GM23248 (cell line): ENCODE data around the gene ATG7. TPM values are rescaled to one million over a fixed set of nuclear protein-coding genes. Genes with fewer than 3 reads are reported as not detected.

Experiments used
- DNase-seq: peaks from one replicate; pipeline ENCODE4 v3.0.0-alpha.2; 2015
- H2AFZ ChIP-seq: fragments of 200-600 bp; sonication (generic); 2 replicates; pipeline ENCODE4 v1.6.1; 2016; ENCODE audit warnings: antibody characterized with exemption
- H3F3A ChIP-seq: fragments of 200-600 bp; sonication (generic); 2 replicates; pipeline ENCODE4 v1.6.1; 2016; ENCODE audit warnings: mild to moderate bottlenecking, antibody characterized with exemption, mixed run types; ENCODE audit not compliant: insufficient read depth
- H3K27ac ChIP-seq: fragments of 200-600 bp; sonication (generic); 2 replicates; pipeline ENCODE4 v1.5.1; 2016; ENCODE audit warnings: mild to moderate bottlenecking
- H3K27me3 ChIP-seq: fragments of 200-600 bp; sonication (generic); replicated peaks from 2 replicates; pipeline ENCODE4 v1.6.1; 2016; ENCODE audit warnings: mild to moderate bottlenecking; ENCODE audit not compliant: insufficient read depth
- H3K36me3 ChIP-seq: fragments of 200-600 bp; sonication (generic); 2 replicates; pipeline ENCODE4 v1.6.1; 2016; ENCODE audit warnings: low read depth, mild to moderate bottlenecking
- H3K4me1 ChIP-seq: fragments of 200-600 bp; sonication (generic); 2 replicates; pipeline ENCODE4 v1.6.1; 2016; ENCODE audit warnings: mild to moderate bottlenecking; ENCODE audit not compliant: insufficient read depth
- H3K4me2 ChIP-seq: fragments of 200-600 bp; sonication (generic); one replicate; pipeline ENCODE4 v1.6.1; 2016; ENCODE audit warnings: mild to moderate bottlenecking; ENCODE audit not compliant: unreplicated experiment
- H3K4me3 ChIP-seq: fragments of 200-600 bp; sonication (generic); 2 replicates; pipeline ENCODE4 v1.5.1; 2016; ENCODE audit warnings: mild to moderate bottlenecking
- H3K79me2 ChIP-seq: fragments of 200-600 bp; sonication (generic); 2 replicates; pipeline ENCODE4 v1.6.1; 2016; ENCODE audit warnings: mild to moderate bottlenecking; ENCODE audit not compliant: insufficient read depth
- H3K9ac ChIP-seq: fragments of 200-600 bp; sonication (generic); 2 replicates; pipeline ENCODE4 v1.6.1; 2016; ENCODE audit warnings: mild to moderate bottlenecking
- H3K9me2 ChIP-seq: fragments of 200-600 bp; sonication (generic); 2 replicates; pipeline ENCODE4 v1.6.1; 2016; ENCODE audit warnings: mixed run types, mild to moderate bottlenecking, moderate library complexity; ENCODE audit not compliant: insufficient read depth
- H3K9me3 ChIP-seq: fragments of 200-600 bp; sonication (generic); one replicate; pipeline ENCODE4 v1.6.1; 2017; ENCODE audit warnings: low read depth
- H4K20me1 ChIP-seq: fragments of 200-600 bp; sonication (generic); 2 replicates; pipeline ENCODE4 v1.6.0; 2016; ENCODE audit not compliant: insufficient read depth
- EZH2 ChIP-seq: fragments of 200-600 bp; sonication (generic); IDR thresholded peaks from 2 replicates; pipeline ENCODE4 v1.6.1; 2018; ENCODE audit warnings: antibody characterized with exemption, mild to moderate bottlenecking; ENCODE audit not compliant: insufficient read depth, poor library complexity, severe bottlenecking
- EZH2phosphoT487 ChIP-seq: fragments of 200-600 bp; sonication (generic); IDR thresholded peaks from 2 replicates; pipeline ENCODE4 v1.6.1; 2018; ENCODE audit warnings: antibody characterized with exemption, moderate library complexity, mild to moderate bottlenecking, low read depth; ENCODE audit not compliant: insufficient read depth
- WGBS, 2 experiments: methylation state at CpG; one replicate each; pipeline ENCODE4 v1.1.6; 2015 to 2017; ENCODE audit warnings: low lambda C conversion rate in 2 of 2, low coverage in 1 of 2; ENCODE audit errors: missing lambda C conversion rate in 2 of 2; 5-methylcytosine and 5-hydroxymethylcytosine counted together
- in situ Hi-C: fragments of 300-500 bp; cut with MboI; formaldehyde crosslinking; loops from 2 replicates; pipeline ENCODE4 v1.15.0; 2020
- polyA plus RNA-seq: library from polyadenylated mRNA; unstranded; fragments of >200 nt; fragmentation: Nextera tagmentation; extraction: Ambion mirVana; gene quantifications from 2 replicates; pipeline ENCODE4 v1.2.1, GENCODE V29; 2016
- total RNA-seq: library from RNA; depleted of rRNA; stranded (reverse); fragments of >200 nt; shearing (Covaris generic); gene quantifications from 2 replicates; pipeline ENCODE4 v1.2.3, GENCODE V29; 2014

The ATG7 gene
- total and polyA plus RNA-seq, 2 experiments from 2014 or later, result 40.5 to 67.5 TPM

DNA sequence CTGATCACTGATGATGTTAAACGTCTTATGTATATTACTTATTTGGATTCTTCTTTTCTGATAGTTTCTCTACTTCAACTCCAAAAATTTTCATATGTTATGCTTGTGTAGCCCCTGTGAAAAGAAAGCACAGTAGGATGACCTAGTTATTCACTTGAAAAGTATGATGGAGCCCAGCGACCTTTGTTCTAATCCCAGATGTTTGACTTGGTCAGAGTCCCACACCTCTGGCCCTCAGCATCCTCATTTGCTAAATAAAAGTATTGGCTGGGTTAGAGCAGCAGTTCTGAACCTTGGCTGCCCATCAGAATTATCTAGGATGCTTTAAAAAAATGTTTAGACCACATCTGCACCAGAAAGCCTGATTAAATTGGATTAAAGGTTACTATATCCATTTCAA lies 173.7 kb downstream of the ATG7 start:
- peaks cover 6% of the 10 kb centered on the region; the same call in 1 of the 2 replicates for H3K4me1 ChIP-seq
- 34 to 39% methylated on average over 2 of the region's 2 CpGs for WGBS, 2 experiments
- no peaks in the 10 kb centered on the region for H4K20me1 ChIP-seq
- in situ Hi-C loops, result no loop called here
- no peaks in the 10 kb centered on the region for H3K36me3 ChIP-seq
- no peaks in the 10 kb centered on the region for H3K9me3 ChIP-seq
- TF ChIP-seq EZH2phosphoT487 (no peak), EZH2 (no peak)
- no peaks in the 10 kb centered on the region for H3K9me2 ChIP-seq
- no peak overlapping the region for H3K4me2 ChIP-seq
- no peak overlapping the region for H3K27ac ChIP-seq
- no peak overlapping the region for H3K4me3 ChIP-seq
- no peak overlapping the region for H2AFZ ChIP-seq
- H3K27me3 ChIP-seq, result no peaks in the 10 kb centered on the region
- no peak overlapping the region for H3K9ac ChIP-seq
- no peaks in the 10 kb centered on the region for H3F3A ChIP-seq
- no peaks in the 10 kb centered on the region for H3K79me2 ChIP-seq
- peak; percentile 19 for DNase-seq

DNA sequence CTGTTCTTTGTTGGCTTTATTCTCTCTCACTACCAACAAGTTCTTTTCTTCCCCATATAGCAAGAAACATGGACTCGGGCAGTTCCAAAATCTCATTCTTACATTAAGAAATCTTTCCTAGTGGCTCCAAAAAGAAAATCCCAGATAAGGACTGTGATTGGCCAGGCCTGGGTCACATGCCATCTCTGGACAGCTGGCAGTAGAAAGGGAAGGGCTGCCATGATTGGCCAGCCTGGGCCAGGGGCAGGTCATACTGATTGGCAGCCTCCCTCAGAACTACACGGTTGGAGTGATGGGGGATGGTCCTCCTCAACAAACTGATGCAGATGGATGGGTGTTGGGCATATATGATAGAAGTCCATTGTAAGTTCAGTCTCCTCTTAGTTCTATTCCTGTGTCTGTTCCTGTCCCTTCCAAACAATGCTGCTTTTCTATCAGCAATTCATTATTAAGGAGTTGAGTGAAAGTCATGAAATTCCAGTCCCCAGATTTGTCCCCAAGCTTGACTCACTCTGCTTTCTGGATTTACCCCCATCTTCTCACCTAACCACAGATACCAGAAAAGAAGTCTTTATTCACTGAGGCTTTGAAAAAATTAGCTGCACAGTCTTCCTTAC lies 175.5 kb downstream of the ATG7 start:
- Histone ChIP-seq H4K20me1 (no peaks in the 10 kb centered on the region), H3K27me3 (no peaks in the 10 kb centered on the region), H3K27ac (no peak overlapping the region), H3K79me2 (no peaks in the 10 kb centered on the region), H3K4me1 (peaks cover 10% of the 10 kb centered on the region; the same call in 1 of the 2 replicates), H3K9me2 (no peaks in the 10 kb centered on the region), H3F3A (peaks cover 6% of the 10 kb centered on the region), H3K9me3 (no peaks in the 10 kb centered on the region), H2AFZ (no peak overlapping the region), H3K4me3 (no peak overlapping the region), H3K4me2 (no peak overlapping the region), H3K36me3 (no peaks in the 10 kb centered on the region), H3K9ac (no peak overlapping the region)
- WGBS, 2 experiments, result 96 to 98% methylated on average over 2 of the region's 2 CpGs
- no peak for TF ChIP-seq EZH2phosphoT487
- no peak for TF ChIP-seq EZH2
- no peak for DNase-seq
- in situ Hi-C loops, result no loop called here

DNA sequence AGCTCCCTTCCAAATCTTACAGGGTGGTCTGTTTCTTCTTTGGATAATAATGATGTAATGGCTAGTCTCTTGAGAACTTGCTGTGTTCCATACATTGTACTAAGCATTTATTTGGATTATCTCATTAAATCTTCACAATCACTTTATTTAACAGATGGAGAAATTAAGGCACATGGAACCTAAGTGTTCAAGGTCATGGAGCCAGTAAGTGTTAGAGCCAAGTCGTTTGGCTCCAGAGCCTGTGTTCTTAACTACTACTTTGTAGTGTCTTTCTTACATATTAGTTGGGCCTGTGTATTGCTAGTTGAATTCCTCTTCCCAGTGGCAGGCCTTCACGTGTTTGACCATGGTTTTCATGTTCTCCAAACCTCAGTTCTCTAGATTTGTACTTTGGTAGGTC lies 177.8 kb downstream of the ATG7 start:
- TF ChIP-seq EZH2phosphoT487, result no peak
- no peaks in the 10 kb centered on the region for H3K36me3 ChIP-seq
- H3K9me2 ChIP-seq, result no peaks in the 10 kb centered on the region
- H3K27ac ChIP-seq, result no peak overlapping the region
- peaks cover 21% of the 10 kb centered on the region for H3K4me1 ChIP-seq
- no peaks in the 10 kb centered on the region for H4K20me1 ChIP-seq
- no peaks in the 10 kb centered on the region for H3K9me3 ChIP-seq
- peaks cover 13% of the 10 kb centered on the region for H3F3A ChIP-seq
- H3K4me2 ChIP-seq, result no peak overlapping the region
- H3K9ac ChIP-seq, result no peak overlapping the region
- in situ Hi-C loops, result no loop called here
- no peaks in the 10 kb centered on the region for H3K27me3 ChIP-seq
- no peaks in the 10 kb centered on the region; the same call in 1 of the 2 replicates for H3K79me2 ChIP-seq
- H3K4me3 ChIP-seq, result no peak overlapping the region
- no peak overlapping the region for H2AFZ ChIP-seq
- no peak for DNase-seq
- WGBS, 2 experiments, result 98 to 100% methylated on average over 2 of the region's 2 CpGs

DNA sequence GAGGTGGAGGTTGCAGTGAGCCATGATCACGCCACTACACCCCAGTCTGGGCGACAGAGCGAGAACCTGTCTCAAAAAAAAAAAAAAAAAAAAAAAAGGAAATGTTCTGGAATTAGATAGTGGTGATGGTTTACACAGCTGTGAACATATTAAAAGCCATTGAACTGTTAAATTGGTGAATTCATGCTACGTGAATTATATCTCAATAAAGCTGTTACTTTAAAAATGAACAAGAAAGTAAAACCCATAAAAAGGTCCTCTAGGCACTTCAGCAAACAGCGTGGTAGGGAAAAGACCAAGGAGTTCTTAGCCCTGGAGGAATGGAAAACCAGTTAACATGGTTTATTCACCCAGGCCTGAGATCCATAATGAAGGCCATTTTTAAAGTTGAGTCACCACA lies 180.1 kb downstream of the ATG7 start:
- H3F3A ChIP-seq, result peaks cover 13% of the 10 kb centered on the region
- H3K27ac ChIP-seq, result no peak overlapping the region
- peaks cover 15% of the 10 kb centered on the region for H3K4me1 ChIP-seq
- no peak overlapping the region for H3K4me3 ChIP-seq
- H3K27me3 ChIP-seq, result no peaks in the 10 kb centered on the region
- no peak for TF ChIP-seq EZH2phosphoT487
- TF ChIP-seq EZH2, result no peak
- no peak overlapping the region for H2AFZ ChIP-seq
- H3K79me2 ChIP-seq, result no peaks in the 10 kb centered on the region; the same call in 1 of the 2 replicates
- no peaks in the 10 kb centered on the region for H3K9me3 ChIP-seq
- H3K36me3 ChIP-seq, result no peaks in the 10 kb centered on the region
- H3K4me2 ChIP-seq, result no peak overlapping the region
- no peaks in the 10 kb centered on the region for H3K9me2 ChIP-seq
- in situ Hi-C loops, result no loop called here
- H4K20me1 ChIP-seq, result no peaks in the 10 kb centered on the region
- no peak for DNase-seq
- 94 to 99% methylated on average over 5 of the region's 5 CpGs for WGBS, 2 experiments
- no peak overlapping the region for H3K9ac ChIP-seq
